SH-SY5Y (cell line): ENCODE results near the gene POU2AF1.

ENCODE experiments used
- GATA2 ChIP-seq: IDR thresholded peaks from 2 replicates; pipeline ENCODE4 v1.6.1; 2011; ENCODE audit warnings: mild to moderate bottlenecking, low read depth, low read length
- GATA3 ChIP-seq: IDR thresholded peaks from 2 replicates; pipeline ENCODE4 v1.6.1; 2011; ENCODE audit warnings: low read depth, mild to moderate bottlenecking, low read length, moderate library complexity

DNA sequence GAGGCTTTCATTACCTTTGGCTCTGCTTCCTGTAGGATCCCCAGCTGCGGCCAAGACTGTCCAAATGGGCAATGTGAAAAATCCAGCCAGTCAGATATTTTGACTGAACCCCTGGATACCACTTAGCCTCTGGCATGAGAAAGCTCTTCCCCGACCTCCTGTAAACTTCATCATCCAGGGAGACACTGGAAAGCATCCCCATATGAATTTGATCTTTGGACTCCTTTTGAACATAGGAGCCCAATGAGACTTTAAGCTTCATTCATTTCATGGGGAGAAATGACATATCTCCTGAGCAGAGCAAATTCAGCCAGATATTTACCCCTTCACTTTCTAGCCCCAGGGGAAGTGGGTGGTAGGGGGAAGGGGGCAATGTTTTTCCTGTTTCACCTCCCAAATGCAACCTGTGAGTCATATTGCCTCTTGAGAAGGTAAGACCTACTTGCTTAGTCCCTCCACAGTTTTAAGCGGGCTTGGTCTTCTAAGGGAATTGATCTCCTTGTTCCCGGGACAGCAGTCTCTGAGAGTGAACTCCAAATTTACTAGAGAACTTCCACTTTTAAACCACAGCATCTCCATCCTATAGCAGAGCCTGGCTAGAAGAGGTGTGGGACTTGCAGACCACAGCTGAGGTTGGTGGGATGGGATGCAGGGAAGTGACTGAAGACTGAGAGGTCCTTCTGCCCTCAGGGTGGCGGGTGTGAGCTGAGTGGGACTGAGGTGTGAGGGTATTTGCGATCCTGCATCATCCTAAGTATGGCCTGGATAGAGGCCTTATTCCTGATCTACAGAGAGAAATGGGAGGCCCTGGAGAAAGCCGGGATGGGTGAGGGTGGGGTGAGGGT lies 20.3 kb upstream of the POU2AF1 start:
- TF ChIP-seq GATA3 (no peak), GATA2 (no peak)
